Lung (tissue), 12 donors: ENCODE data around the gene CASS4. TPM values are rescaled to one million over a fixed set of nuclear protein-coding genes. Genes with fewer than 3 reads are reported as not detected.
A peak's percentile ranks its signal among the peaks of the same experiment; 100 is the strongest.

Experiments
- ATAC-seq: fragments of 200-7000 bp; cut with Tn5 transposase; one replicate; pipeline ENCODE4 v1.9.1; 2020; ENCODE audit warnings: moderate number of reproducible peaks; ENCODE audit not compliant: insufficient read depth, low FRiP score
- DNase-seq, 3 donors: peaks; one replicate each; pipeline ENCODE4 v3.0.0-alpha.2; 2013 to 2017
- H3K27ac ChIP-seq, 2 donors: one replicate each; pipeline ENCODE4 v1.5.1; 2013; ENCODE audit warnings: mild to moderate bottlenecking in 2 of 2, moderate library complexity in 2 of 2, control low read depth in 1 of 2, inconsistent platforms in 1 of 2, low read depth in 1 of 2, low read length in 1 of 2
- H3K27me3 ChIP-seq, 3 donors: one replicate each; pipeline ENCODE4 v1.5.1; 2013; ENCODE audit warnings: low read length in 2 of 3; ENCODE audit not compliant: control insufficient read depth in 3 of 3, insufficient read depth in 3 of 3
- H3K36me3 ChIP-seq, 4 donors: one replicate each; pipeline ENCODE4 v1.5.1; 2013; ENCODE audit warnings: low read length in 4 of 4, mild to moderate bottlenecking in 1 of 4, moderate library complexity in 1 of 4; ENCODE audit not compliant: control insufficient read depth in 4 of 4, insufficient read depth in 4 of 4
- H3K4me1 ChIP-seq, 5 donors: one replicate each; pipeline ENCODE4 v1.5.1; 2013; ENCODE audit warnings: low read length in 5 of 5, mild to moderate bottlenecking in 2 of 5, moderate library complexity in 1 of 5; ENCODE audit not compliant: control insufficient read depth in 5 of 5, insufficient read depth in 5 of 5
- H3K4me3 ChIP-seq: one replicate; pipeline ENCODE4 v1.5.1; 2013; ENCODE audit warnings: mild to moderate bottlenecking, control low read depth, moderate library complexity
- H3K9ac ChIP-seq, 2 donors: one replicate each; pipeline ENCODE4 v1.5.1; 2013; ENCODE audit warnings: low read length in 2 of 2, control low read depth in 1 of 2; ENCODE audit not compliant: insufficient read depth in 1 of 2
- H3K9me3 ChIP-seq, 4 donors: one replicate each; pipeline ENCODE4 v1.5.1; 2013; ENCODE audit warnings: low read length in 3 of 4, mild to moderate bottlenecking in 1 of 4, moderate library complexity in 1 of 4; ENCODE audit not compliant: control insufficient read depth in 4 of 4, insufficient read depth in 3 of 4
- WGBS, 2 donors: extraction: QIAGEN DNeasy Blood & Tissue Kit; methylation state at CpG; one replicate each; pipeline ENCODE4 v1.1.7; 2013; 5-methylcytosine and 5-hydroxymethylcytosine counted together
- polyA plus RNA-seq, 2 donors: library from polyadenylated mRNA; stranded (reverse); fragments of 200-250 nt; gene quantifications; one replicate each; pipeline ENCODE4 v1.2.1, GENCODE V29; 2013
- total RNA-seq, 2 donors: library from RNA; depleted of rRNA in 1 of 2; stranded (reverse); fragments of >200 nt in 1 of 2; gene quantifications; one replicate each; pipeline ENCODE4 v1.2.1, GENCODE V29; 2014 to 2021
- TF ChIP-seq, protein P1 (sequence below): IDR thresholded peaks from 2 replicates; pipeline ENCODE4 v1.5.1; 2012; ENCODE audit warnings: mild to moderate bottlenecking; ENCODE audit errors: control extremely low read depth, extremely low read depth
- donor health status: control.
- donor health status: control.
- donor health status: Bipolar disorder and iron deficiency.
- donor health status: healthy.
- donor health status: DM: yes; HTN: yes; CAD: no.

The CASS4 gene
- total and polyA plus RNA-seq, 4 donors, result 4.5 to 30.7 (median 14.8) TPM

DNA sequence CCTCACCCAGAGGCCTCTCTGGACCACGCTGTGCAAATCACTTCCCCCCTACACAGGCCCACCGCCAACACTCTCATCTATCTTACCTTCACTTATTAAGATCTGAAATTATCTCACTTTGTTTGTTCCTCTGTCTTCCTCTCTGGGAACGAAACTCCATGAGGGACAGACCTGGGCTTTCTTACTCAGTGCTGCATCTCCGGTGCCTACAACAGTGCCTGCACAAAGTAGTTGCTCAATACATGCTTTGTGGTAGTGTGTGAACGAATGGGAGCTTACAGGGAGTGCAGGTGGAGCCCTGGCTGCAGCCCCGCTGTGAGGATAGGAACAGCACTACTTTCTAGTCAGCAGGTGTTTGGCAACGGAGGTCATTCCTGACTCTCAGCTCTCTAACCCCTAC lies 5.3 kb downstream of the CASS4 start:
- peaks cover 0 to 32% (median 2%) of the 10 kb centered on the region in 4 donors for H3K36me3 ChIP-seq
- ATAC-seq (no peak), DNase-seq (no peak)
- peak overlapping the region in 1 of 2 donors; percentile 76 for H3K27ac ChIP-seq
- TF ChIP-seq, protein P1, sequence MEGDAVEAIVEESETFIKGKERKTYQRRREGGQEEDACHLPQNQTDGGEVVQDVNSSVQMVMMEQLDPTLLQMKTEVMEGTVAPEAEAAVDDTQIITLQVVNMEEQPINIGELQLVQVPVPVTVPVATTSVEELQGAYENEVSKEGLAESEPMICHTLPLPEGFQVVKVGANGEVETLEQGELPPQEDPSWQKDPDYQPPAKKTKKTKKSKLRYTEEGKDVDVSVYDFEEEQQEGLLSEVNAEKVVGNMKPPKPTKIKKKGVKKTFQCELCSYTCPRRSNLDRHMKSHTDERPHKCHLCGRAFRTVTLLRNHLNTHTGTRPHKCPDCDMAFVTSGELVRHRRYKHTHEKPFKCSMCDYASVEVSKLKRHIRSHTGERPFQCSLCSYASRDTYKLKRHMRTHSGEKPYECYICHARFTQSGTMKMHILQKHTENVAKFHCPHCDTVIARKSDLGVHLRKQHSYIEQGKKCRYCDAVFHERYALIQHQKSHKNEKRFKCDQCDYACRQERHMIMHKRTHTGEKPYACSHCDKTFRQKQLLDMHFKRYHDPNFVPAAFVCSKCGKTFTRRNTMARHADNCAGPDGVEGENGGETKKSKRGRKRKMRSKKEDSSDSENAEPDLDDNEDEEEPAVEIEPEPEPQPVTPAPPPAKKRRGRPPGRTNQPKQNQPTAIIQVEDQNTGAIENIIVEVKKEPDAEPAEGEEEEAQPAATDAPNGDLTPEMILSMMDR, result no peak
- no peaks in the 10 kb centered on the region for H3K9me3 ChIP-seq
- H3K27me3 ChIP-seq, result no peaks in the 10 kb centered on the region
- peaks cover 0 to 43% (median 9%) of the 10 kb centered on the region in 5 donors for H3K4me1 ChIP-seq
- 65 to 83% methylated on average over 7 of the region's 7 CpGs for WGBS, 2 donors
- H3K4me3 ChIP-seq, result no peak overlapping the region
- no peak overlapping the region for H3K9ac ChIP-seq

DNA sequence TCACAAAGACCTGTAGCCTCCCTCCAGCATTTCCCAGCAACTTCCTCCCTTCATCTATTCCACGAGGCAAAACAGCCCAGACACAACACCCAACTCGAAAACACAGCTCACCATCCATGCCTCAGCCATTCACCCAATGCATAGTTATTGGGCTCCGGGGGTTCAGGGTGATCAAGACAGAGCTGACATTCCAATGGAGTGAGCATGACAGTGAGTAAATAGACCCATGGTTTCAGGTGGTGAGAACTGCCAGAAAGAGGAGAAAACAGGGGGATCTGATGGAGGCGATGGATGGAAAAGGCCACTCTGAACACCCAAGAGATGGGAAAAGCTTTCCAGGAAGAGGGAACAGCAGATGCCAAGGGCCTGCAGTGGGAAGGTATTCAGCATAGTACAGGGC lies 5.9 kb downstream of the CASS4 start:
- 67 to 77% methylated on average over 4 of the region's 4 CpGs for WGBS, 2 donors
- Histone ChIP-seq H3K9ac (no peak overlapping the region), H3K4me3 (no peak overlapping the region), H3K4me1 (peaks cover 0 to 44% (median 9%) of the 10 kb centered on the region in 5 donors), H3K9me3 (no peaks in the 10 kb centered on the region), H3K36me3 (peaks cover 0 to 32% (median under 1%) of the 10 kb centered on the region in 4 donors), H3K27me3 (no peaks in the 10 kb centered on the region), H3K27ac (peak overlapping the region; percentile 71 to 76)
- no peak for DNase-seq
- no peak for ATAC-seq
- TF ChIP-seq, protein P1, result no peak

DNA sequence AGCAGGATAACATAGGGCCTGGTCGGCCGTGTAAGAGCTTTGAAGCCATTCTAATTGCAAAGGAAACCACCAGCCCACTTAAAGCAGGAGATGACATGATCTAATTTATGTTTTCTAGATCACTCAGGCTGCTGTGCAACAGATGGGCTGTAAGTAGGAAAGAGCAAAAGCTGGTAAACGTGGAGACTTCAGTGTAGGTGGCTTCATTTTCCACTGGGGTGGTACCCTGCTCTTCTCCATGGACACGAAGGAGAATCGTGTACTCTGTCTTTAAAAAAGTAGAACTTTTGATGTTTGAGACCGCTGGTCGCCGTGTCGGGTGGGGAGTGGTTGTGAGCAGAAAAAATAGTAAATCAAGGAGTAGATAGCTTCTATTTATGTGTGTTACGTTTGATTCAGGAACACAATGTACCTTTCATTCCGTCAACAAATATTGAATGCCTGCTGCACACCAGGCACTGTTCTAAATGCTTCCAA lies 6.4 kb downstream of the CASS4 start:
- no peaks in the 10 kb centered on the region for H3K9me3 ChIP-seq
- peaks cover 0 to 32% (median under 1%) of the 10 kb centered on the region in 4 donors for H3K36me3 ChIP-seq
- H3K27me3 ChIP-seq, result no peaks in the 10 kb centered on the region
- H3K9ac ChIP-seq, result no peak overlapping the region
- ATAC-seq, result no peak
- peaks cover 0 to 46% (median 9%) of the 10 kb centered on the region in 5 donors for H3K4me1 ChIP-seq
- peak overlapping the region; percentile 58 to 71 for H3K27ac ChIP-seq
- TF ChIP-seq, protein P1, result no peak
- no peak for DNase-seq
- 25 to 51% methylated on average over 11 of the region's 11 CpGs for WGBS, 2 donors
- no peak overlapping the region for H3K4me3 ChIP-seq

DNA sequence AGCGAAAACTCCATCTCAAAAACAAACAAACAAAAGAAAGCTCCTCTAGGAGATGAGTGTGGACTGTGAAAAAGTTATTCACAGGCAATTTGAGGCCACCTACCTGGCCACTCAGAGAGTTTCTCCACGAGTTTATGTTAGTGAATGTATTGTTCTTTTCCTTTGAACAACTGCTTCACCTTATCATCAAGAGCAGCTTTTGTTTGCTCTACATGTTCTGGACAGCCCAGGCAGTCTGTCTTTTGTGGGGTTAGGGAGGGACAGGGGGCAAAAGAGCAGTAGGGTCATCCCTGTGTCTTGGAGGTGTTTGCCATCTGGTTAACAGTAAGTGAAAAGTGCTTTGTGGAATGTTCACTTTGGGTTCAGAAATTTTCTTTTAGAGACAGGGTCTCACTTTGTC lies 8.0 kb downstream of the CASS4 start:
- 66 to 67% methylated on average over 2 of the region's 2 CpGs for WGBS, 2 donors
- Histone ChIP-seq H3K9ac (no peak overlapping the region), H3K4me1 (peaks cover 0 to 52% (median 9%) of the 10 kb centered on the region in 5 donors), H3K27ac (no peak overlapping the region), H3K9me3 (no peaks in the 10 kb centered on the region), H3K27me3 (no peaks in the 10 kb centered on the region), H3K4me3 (no peak overlapping the region), H3K36me3 (peaks cover 0 to 32% (median under 1%) of the 10 kb centered on the region in 4 donors)
- TF ChIP-seq, protein P1, result no peak
- DNase-seq (no peak), ATAC-seq (no peak)
